Natural killer cell (primary cell): ENCODE measurements around the gene EHF. TPM values are rescaled to one million over a fixed set of nuclear protein-coding genes. Genes with fewer than 3 reads are reported as not detected.

Source experiments
- ATAC-seq, 3 donors: fragments of 150-1000 bp in 2 of 3; fragments of 200-7000 bp in 1 of 3; cut with Tn5 transposase; 1 replicate in 1 of 3; 2 replicates in 2 of 3; pipeline ENCODE4 v1.10.0; 2021; ENCODE audit warnings: mild to moderate bottlenecking in 2 of 3, moderate library complexity in 2 of 3
- DNase-seq, 2 donors: peaks; one replicate each; pipeline versions ENCODE4 v3.0.0 to v3.0.0-alpha.2; 2013 to 2021; ENCODE audit warnings: mixed read lengths in 1 of 2
- H3K27ac ChIP-seq: one replicate; pipeline ENCODE4 v1.5.1; 2013; ENCODE audit warnings: mild to moderate bottlenecking, low read length
- H3K27me3 ChIP-seq: one replicate; pipeline ENCODE4 v1.6.1; 2013; ENCODE audit warnings: low read length; ENCODE audit not compliant: control insufficient read depth, insufficient read depth
- H3K36me3 ChIP-seq: one replicate; pipeline ENCODE4 v1.6.1; 2013; ENCODE audit warnings: low read length; ENCODE audit not compliant: control insufficient read depth, insufficient read depth
- H3K4me1 ChIP-seq: one replicate; pipeline ENCODE4 v1.6.1; 2013; ENCODE audit warnings: low read length; ENCODE audit not compliant: control insufficient read depth, insufficient read depth
- H3K4me3 ChIP-seq: one replicate; pipeline ENCODE4 v1.5.1; 2013; ENCODE audit warnings: low read length
- H3K9me3 ChIP-seq: one replicate; pipeline ENCODE4 v1.6.1; 2013; ENCODE audit warnings: low read length; ENCODE audit not compliant: control insufficient read depth, insufficient read depth
- H3K27ac Mint-ChIP-seq, 2 donors: one replicate each; pipeline ENCODE4 v1.8.0; 2022; ENCODE audit warnings: mild to moderate bottlenecking in 2 of 2, mixed read lengths in 2 of 2, moderate library complexity in 1 of 2
- H3K27me3 Mint-ChIP-seq, 2 donors: one replicate each; pipeline ENCODE4 v1.8.0; 2022; ENCODE audit warnings: low read depth in 2 of 2, mixed read lengths in 2 of 2
- H3K36me3 Mint-ChIP-seq: one replicate; pipeline ENCODE4 v1.8.0; 2022; ENCODE audit warnings: mixed read lengths
- H3K4me1 Mint-ChIP-seq, 2 donors: one replicate each; pipeline ENCODE4 v1.8.0; 2022; ENCODE audit warnings: mixed read lengths in 2 of 2
- H3K4me3 Mint-ChIP-seq: one replicate; pipeline ENCODE4 v1.8.0; 2022; ENCODE audit warnings: mild to moderate bottlenecking, moderate library complexity, mixed read lengths
- H3K9me3 Mint-ChIP-seq, 2 donors: one replicate each; pipeline ENCODE4 v1.8.0; 2022; ENCODE audit warnings: mixed read lengths in 2 of 2
- WGBS: methylation state at CpG from one replicate; pipeline ENCODE4 v1.1.7; 2013; ENCODE audit warnings: missing lambda C conversion rate; ENCODE audit not compliant: insufficient coverage; 5-methylcytosine and 5-hydroxymethylcytosine counted together
- intact Hi-C: fragments of 100-400 bp; cut with micrococcal nuclease; formaldehyde crosslinking; loops from one replicate; pipeline ENCODE4 v1.14.2; 2022
- total RNA-seq, 4 donors: library from RNA; stranded (reverse); fragments of 120-200 nt in 1 of 4; gene quantifications; one replicate each; pipeline versions ENCODE4 v1.2.3 to v1.2.4, GENCODE V29; 2013 to 2022
- TF ChIP-seq, protein P1 (sequence below): fragments of 200-600 bp; IDR thresholded peaks from one replicate; pipeline ENCODE4 v1.8.0; 2022; ENCODE audit warnings: antibody characterized with exemption

The EHF gene
- total RNA-seq, 3 donors from 2014 or later (not counting 1 experiment from before 2014, with no cell fraction given) = not detected

DNA sequence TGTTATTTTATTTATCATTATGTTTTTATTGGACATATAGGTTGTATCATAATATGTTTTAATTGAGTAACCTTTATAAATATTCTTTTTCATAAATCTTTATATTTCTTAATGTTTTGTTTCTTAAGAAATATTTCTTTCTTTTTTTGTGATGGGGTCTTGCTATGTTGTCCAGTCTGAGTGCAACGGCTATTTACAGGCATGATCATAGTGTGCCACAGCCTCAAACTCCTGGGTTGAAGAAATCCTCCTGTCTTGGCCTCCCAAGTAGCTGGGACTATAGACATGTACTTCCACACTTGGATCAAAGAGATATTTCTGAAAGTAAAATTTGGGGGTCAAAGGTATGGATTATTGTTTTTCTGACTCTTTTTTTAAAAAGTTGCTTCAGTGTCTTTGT is 53.1 kb downstream of the EHF start:
- Mint-ChIP-seq H3K27me3 (peaks cover 20 to 50% of the 10 kb centered on the region in 2 donors), H3K36me3 (no peaks in the 10 kb centered on the region), H3K4me1 (no peaks in the 10 kb centered on the region), H3K9me3 (no peaks in the 10 kb centered on the region), H3K27ac (no peak overlapping the region), H3K4me3 (no peak overlapping the region)
- Histone ChIP-seq H3K9me3 (no peaks in the 10 kb centered on the region), H3K4me1 (no peaks in the 10 kb centered on the region), H3K36me3 (no peaks in the 10 kb centered on the region), H3K27me3 (no peaks in the 10 kb centered on the region), H3K4me3 (no peak overlapping the region), H3K27ac (no peak overlapping the region)
- TF ChIP-seq, protein P1, sequence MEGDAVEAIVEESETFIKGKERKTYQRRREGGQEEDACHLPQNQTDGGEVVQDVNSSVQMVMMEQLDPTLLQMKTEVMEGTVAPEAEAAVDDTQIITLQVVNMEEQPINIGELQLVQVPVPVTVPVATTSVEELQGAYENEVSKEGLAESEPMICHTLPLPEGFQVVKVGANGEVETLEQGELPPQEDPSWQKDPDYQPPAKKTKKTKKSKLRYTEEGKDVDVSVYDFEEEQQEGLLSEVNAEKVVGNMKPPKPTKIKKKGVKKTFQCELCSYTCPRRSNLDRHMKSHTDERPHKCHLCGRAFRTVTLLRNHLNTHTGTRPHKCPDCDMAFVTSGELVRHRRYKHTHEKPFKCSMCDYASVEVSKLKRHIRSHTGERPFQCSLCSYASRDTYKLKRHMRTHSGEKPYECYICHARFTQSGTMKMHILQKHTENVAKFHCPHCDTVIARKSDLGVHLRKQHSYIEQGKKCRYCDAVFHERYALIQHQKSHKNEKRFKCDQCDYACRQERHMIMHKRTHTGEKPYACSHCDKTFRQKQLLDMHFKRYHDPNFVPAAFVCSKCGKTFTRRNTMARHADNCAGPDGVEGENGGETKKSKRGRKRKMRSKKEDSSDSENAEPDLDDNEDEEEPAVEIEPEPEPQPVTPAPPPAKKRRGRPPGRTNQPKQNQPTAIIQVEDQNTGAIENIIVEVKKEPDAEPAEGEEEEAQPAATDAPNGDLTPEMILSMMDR = no peak
- intact Hi-C loops = no loop called here
- 0% methylated on average over 1 of the region's 1 CpG for WGBS
- DNase-seq (no peak), ATAC-seq (no peak)

- TF ChIP-seq, protein P1 = no peak
- Histone ChIP-seq H3K4me1 (no peaks in the 10 kb centered on the region), H3K36me3 (no peaks in the 10 kb centered on the region), H3K9me3 (no peaks in the 10 kb centered on the region), H3K4me3 (no peak overlapping the region), H3K27me3 (no peaks in the 10 kb centered on the region), H3K27ac (no peak overlapping the region)
- no peaks in the 10 kb centered on the region for H3K36me3 Mint-ChIP-seq
- DNase-seq (no peak), ATAC-seq (no peak)
- H3K4me3 Mint-ChIP-seq = no peak overlapping the region
- 92% methylated on average over 1 of the region's 1 CpG for WGBS
- intact Hi-C loops = no loop called here
- H3K27me3 Mint-ChIP-seq = peaks cover 21 to 55% of the 10 kb centered on the region in 2 donors
- no peaks in the 10 kb centered on the region for H3K4me1 Mint-ChIP-seq
- H3K9me3 Mint-ChIP-seq = no peaks in the 10 kb centered on the region
- H3K27ac Mint-ChIP-seq = no peak overlapping the region
Measured at GRCh38 chr11:34676227-34676626, 55.3 kb downstream of the EHF start.

DNA sequence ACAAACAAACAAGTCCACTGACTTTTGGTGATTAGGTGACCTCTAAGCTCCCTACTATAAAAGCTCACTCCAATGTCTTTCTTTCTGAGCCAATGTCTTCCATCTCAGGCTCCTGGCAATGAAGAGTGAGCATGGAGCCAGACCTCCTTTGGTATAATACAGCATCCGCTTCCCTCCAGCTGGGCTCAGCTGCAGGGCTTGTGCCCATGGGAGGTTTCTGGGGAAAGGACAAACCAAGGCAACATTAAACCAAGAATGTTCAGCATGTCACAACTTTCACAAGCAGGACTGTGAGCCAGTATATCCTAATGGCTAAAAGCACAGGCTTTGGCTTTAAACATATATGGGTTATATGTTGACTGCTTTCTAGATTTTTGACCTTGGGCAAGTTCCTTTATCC is 58.8 kb downstream of the EHF start:
- H3K4me3 Mint-ChIP-seq = no peak overlapping the region
- Histone ChIP-seq H3K4me3 (no peak overlapping the region), H3K27ac (no peak overlapping the region), H3K27me3 (no peaks in the 10 kb centered on the region), H3K4me1 (no peaks in the 10 kb centered on the region), H3K36me3 (no peaks in the 10 kb centered on the region), H3K9me3 (no peaks in the 10 kb centered on the region)
- no peak for ATAC-seq
- no peaks in the 10 kb centered on the region for H3K4me1 Mint-ChIP-seq
- WGBS = 100% methylated on average over 1 of the region's 1 CpG
- DNase-seq = no peak
- intact Hi-C loops = no loop called here
- peaks cover 18 to 33% of the 10 kb centered on the region in 2 donors for H3K27me3 Mint-ChIP-seq
- no peaks in the 10 kb centered on the region for H3K36me3 Mint-ChIP-seq
- H3K9me3 Mint-ChIP-seq = no peaks in the 10 kb centered on the region
- H3K27ac Mint-ChIP-seq = no peak overlapping the region
- TF ChIP-seq, protein P1 = no peak

DNA sequence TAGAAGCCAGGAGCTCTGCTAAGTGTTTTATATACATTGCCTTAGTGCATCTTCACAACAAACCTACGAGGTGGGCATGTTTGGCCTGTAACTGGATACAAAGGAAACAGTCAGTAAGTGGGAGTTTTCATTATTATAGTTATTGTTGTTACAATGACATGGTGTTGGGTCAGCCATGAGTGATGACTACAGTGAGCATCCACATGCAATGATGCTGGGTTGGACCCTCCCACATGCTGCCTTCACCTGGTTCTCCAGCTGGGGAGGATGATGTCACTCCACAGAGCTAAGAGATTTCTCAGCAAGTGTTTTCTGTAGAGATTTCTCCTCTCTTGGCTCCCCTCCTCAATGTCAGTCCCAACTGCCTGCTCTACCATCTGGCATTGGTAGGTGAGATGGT is 59.3 kb downstream of the EHF start:
- Mint-ChIP-seq H3K27ac (no peak overlapping the region), H3K4me3 (no peak overlapping the region), H3K27me3 (peaks cover 18 to 28% of the 10 kb centered on the region in 2 donors), H3K36me3 (no peaks in the 10 kb centered on the region), H3K4me1 (no peaks in the 10 kb centered on the region), H3K9me3 (no peaks in the 10 kb centered on the region)
- Histone ChIP-seq H3K27me3 (no peaks in the 10 kb centered on the region), H3K27ac (no peak overlapping the region), H3K4me1 (no peaks in the 10 kb centered on the region), H3K9me3 (no peaks in the 10 kb centered on the region), H3K36me3 (no peaks in the 10 kb centered on the region), H3K4me3 (no peak overlapping the region)
- WGBS = no CpG with 5 or more reads among the region's 1 CpG
- intact Hi-C loops = no loop called here
- no peak for ATAC-seq
- no peak for DNase-seq
- TF ChIP-seq, protein P1 = no peak
